Spleen (tissue), 11 donors: ENCODE data around the gene LRMDA. TPM values are rescaled to one million over a fixed set of nuclear protein-coding genes. Genes with fewer than 3 reads are reported as not detected.

ENCODE experiments used
- DNase-seq: peaks from one replicate; pipeline ENCODE4 v3.0.0-alpha.2; 2020
- H3K27ac ChIP-seq, 8 donors: fragments of 200-600 bp; sonication (generic) in 7 of 8; 1 replicate in 4 of 8; 2 replicates in 4 of 8; pipeline versions ENCODE4 v1.5.0 to v1.8.0; 2016 to 2021; ENCODE audit warnings: inconsistent platforms in 4 of 8, mild to moderate bottlenecking in 4 of 8, moderate library complexity in 1 of 8
- H3K27me3 ChIP-seq, 7 donors: fragments of 200-600 bp; sonication (generic) in 6 of 7; replicated peaks in 1 of 7; 1 replicate in 4 of 7; 2 replicates in 3 of 7; pipeline versions ENCODE4 v1.5.0 to v1.8.0; 2016 to 2021; ENCODE audit warnings: inconsistent platforms in 3 of 7, mild to moderate bottlenecking in 1 of 7
- H3K36me3 ChIP-seq, 6 donors: fragments of 200-600 bp; sonication (generic) in 5 of 6; 1 replicate in 4 of 6; 2 replicates in 2 of 6; pipeline versions ENCODE4 v1.5.0 to v1.8.0; 2016 to 2021; ENCODE audit warnings: inconsistent platforms in 2 of 6
- H3K4me1 ChIP-seq, 6 donors: fragments of 200-600 bp; sonication (generic) in 5 of 6; 1 replicate in 3 of 6; 2 replicates in 3 of 6; pipeline versions ENCODE4 v1.5.0 to v1.8.0; 2016 to 2021; ENCODE audit warnings: inconsistent platforms in 3 of 6
- H3K4me3 ChIP-seq, 8 donors: fragments of 200-600 bp; sonication (generic) in 7 of 8; 1 replicate in 4 of 8; 2 replicates in 4 of 8; pipeline versions ENCODE4 v1.5.0 to v1.8.0; 2016 to 2021; ENCODE audit warnings: inconsistent platforms in 4 of 8, mild to moderate bottlenecking in 4 of 8, moderate library complexity in 2 of 8
- H3K9me3 ChIP-seq, 8 donors: fragments of 200-600 bp; sonication (generic) in 7 of 8; 1 replicate in 4 of 8; 2 replicates in 4 of 8; pipeline versions ENCODE4 v1.5.0 to v1.8.0; 2016 to 2021; ENCODE audit warnings: inconsistent platforms in 4 of 8
- POLR2A ChIP-seq, 3 donors: fragments of 450-650 bp; IDR thresholded peaks; one replicate each; pipeline ENCODE4 v1.5.1; 2017; ENCODE audit warnings: antibody characterized with exemption in 3 of 3, mild to moderate bottlenecking in 1 of 3
- POLR2AphosphoS5 ChIP-seq, 3 donors: sonication (generic); formaldehyde crosslinking; IDR thresholded peaks; one replicate each; pipeline ENCODE4 v1.5.1; 2017; ENCODE audit warnings: antibody characterized with exemption in 3 of 3
- WGBS, 5 donors: extraction: QIAGEN DNeasy Blood & Tissue Kit in 3 of 5; methylation state at CpG; one replicate each; pipeline versions ENCODE4 v1.1.5 to v1.1.7; 2013 to 2018; 5-methylcytosine and 5-hydroxymethylcytosine counted together
- intact Hi-C: fragments of 100-400 bp; cut with DNase I; formaldehyde crosslinking; loops from one replicate; pipeline ENCODE4 v1.15.0; 2023; ENCODE audit warnings: low total_unique reads
- polyA plus RNA-seq, 3 donors: library from polyadenylated mRNA; stranded (reverse); fragments of 200-250 nt; gene quantifications; one replicate each; pipeline ENCODE4 v1.2.1, GENCODE V29; 2013
- total RNA-seq, 7 donors: library from RNA; depleted of rRNA in 3 of 7; stranded (reverse); fragments of >200 nt in 3 of 7; fragmentation: NEBNext Ultra II Directional in 4 of 7; extraction: Animal tissue kit (Norgen Biotek cat#: 25700) in 4 of 7; gene quantifications; one replicate each; pipeline versions ENCODE4 v1.1.0 to v1.2.1, GENCODE V29; 2016 to 2021
- TF ChIP-seq, protein P1 (sequence below), 11 experiments: fragments of 200-600 bp in 7 of 11; fragments of 450-650 bp in 4 of 11; sonication (generic) in 4 of 11; IDR thresholded peaks in 8 of 11; conservative IDR thresholded peaks in 3 of 11; 1 replicate in 7 of 11; 2 replicates in 4 of 11; pipeline versions ENCODE4 v1.4.0 to v1.8.0; 2016 to 2021; ENCODE audit warnings: antibody characterized with exemption in 11 of 11, inconsistent platforms in 4 of 11, mild to moderate bottlenecking in 1 of 11
- donor health status: healthy with polysubstance abuse.
- donor health status: DM: no; HTN: no; CAD: no; lungs with moderate emphysema.
- donor health status: DM: no; HTN: no; CAD: no.
- donor health status: Bipolar disorder and iron deficiency.
- donor health status: healthy.
- donor health status: DM: no; HTN: no; CAD: no.
- donor health status: DM: yes; HTN: yes; CAD: no.

LRMDA gene
- total and polyA plus RNA-seq, 10 donors, result 7.3 to 46.6 (median 28.2) TPM

DNA sequence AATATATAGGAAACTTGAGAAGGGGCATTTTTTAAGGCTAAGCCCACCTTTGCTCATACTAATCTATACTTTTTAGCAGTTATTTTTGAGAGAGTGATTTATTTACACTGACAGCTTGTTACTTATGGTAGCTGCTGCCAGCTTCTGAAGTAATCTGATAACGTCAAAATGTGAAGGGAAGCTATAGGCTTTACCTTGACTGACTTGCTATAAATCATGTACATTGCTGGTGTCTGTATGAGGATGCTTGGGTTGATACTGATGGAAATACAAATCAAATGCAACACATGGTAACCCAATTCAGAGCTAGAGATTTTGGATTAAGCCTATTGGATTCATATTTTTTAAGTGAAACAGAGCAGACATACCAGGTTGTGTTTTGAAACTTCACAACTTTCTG, 299.4 kb downstream of the LRMDA start:
- no peak for TF ChIP-seq POLR2A (IDR thresholded peaks at IDR 0.05)
- TF ChIP-seq, protein P1, sequence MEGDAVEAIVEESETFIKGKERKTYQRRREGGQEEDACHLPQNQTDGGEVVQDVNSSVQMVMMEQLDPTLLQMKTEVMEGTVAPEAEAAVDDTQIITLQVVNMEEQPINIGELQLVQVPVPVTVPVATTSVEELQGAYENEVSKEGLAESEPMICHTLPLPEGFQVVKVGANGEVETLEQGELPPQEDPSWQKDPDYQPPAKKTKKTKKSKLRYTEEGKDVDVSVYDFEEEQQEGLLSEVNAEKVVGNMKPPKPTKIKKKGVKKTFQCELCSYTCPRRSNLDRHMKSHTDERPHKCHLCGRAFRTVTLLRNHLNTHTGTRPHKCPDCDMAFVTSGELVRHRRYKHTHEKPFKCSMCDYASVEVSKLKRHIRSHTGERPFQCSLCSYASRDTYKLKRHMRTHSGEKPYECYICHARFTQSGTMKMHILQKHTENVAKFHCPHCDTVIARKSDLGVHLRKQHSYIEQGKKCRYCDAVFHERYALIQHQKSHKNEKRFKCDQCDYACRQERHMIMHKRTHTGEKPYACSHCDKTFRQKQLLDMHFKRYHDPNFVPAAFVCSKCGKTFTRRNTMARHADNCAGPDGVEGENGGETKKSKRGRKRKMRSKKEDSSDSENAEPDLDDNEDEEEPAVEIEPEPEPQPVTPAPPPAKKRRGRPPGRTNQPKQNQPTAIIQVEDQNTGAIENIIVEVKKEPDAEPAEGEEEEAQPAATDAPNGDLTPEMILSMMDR (IDR thresholded peaks at IDR 0.05 in 8 of 11, conservative IDR thresholded peaks at IDR 0.05 in 3 of 11), result no peak
- TF ChIP-seq POLR2AphosphoS5 (IDR thresholded peaks at IDR 0.05), result no peak
- intact Hi-C loops, result no loop called here
- H3K27me3 ChIP-seq, result no peaks in the 10 kb centered on the region
- no peak overlapping the region for H3K27ac ChIP-seq
- no peaks in the 10 kb centered on the region for H3K9me3 ChIP-seq
- 34 to 58% (median 39%) methylated on average over 1 of the region's 1 CpG for WGBS, 5 donors
- H3K4me1 ChIP-seq, result no peaks in the 10 kb centered on the region
- H3K4me3 ChIP-seq, result no peak overlapping the region
- H3K36me3 ChIP-seq, result no peaks in the 10 kb centered on the region
- DNase-seq, result no peak

DNA sequence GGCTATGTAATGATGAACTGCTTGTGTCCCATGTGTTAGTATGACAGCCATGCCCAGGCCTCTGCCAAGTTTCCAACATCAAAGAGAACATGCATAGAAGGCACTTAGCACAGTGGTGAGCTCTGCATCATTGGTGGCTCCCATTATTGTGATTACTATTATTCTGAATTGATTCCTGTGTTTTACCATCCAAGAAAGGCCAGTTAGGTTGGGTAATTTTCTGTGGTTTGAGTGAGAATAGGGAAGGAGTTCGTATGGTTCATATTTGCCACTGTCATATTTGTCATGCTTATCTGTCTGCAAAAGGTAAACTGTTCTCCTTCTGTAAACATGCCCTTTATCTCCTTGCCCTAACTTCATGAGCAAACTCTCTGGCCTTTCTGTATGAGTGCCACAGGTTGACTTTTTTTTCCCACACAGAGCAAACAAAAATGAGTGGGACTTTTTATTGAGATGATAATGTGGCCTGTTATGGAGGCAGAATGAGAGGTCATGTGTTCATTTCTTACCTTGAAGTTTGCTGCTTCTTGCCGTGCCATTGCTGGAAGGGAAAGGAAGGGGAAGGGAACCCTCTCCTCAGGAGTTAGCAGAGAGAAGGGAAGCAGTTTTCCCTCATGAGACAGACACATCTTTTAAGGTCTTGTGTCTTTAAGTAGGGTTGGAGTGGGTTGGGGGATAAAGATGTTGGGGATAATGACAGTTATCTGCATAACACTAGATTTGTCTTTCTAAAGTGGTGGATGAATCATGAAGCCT, 301.9 kb downstream of the LRMDA start:
- intact Hi-C loops, result no loop called here
- Histone ChIP-seq H3K27ac (no peak overlapping the region), H3K4me3 (no peak overlapping the region), H3K27me3 (no peaks in the 10 kb centered on the region), H3K9me3 (no peaks in the 10 kb centered on the region), H3K36me3 (no peaks in the 10 kb centered on the region), H3K4me1 (no peaks in the 10 kb centered on the region)
- no peak for DNase-seq
- TF ChIP-seq POLR2A (IDR thresholded peaks at IDR 0.05), result no peak
- TF ChIP-seq, protein P1 (IDR thresholded peaks at IDR 0.05 in 8 of 11, conservative IDR thresholded peaks at IDR 0.05 in 3 of 11), result no peak
- no peak for TF ChIP-seq POLR2AphosphoS5 (IDR thresholded peaks at IDR 0.05)
- 45 to 88% (median 60%) methylated on average over 2 of the region's 2 CpGs for WGBS, 5 donors

DNA sequence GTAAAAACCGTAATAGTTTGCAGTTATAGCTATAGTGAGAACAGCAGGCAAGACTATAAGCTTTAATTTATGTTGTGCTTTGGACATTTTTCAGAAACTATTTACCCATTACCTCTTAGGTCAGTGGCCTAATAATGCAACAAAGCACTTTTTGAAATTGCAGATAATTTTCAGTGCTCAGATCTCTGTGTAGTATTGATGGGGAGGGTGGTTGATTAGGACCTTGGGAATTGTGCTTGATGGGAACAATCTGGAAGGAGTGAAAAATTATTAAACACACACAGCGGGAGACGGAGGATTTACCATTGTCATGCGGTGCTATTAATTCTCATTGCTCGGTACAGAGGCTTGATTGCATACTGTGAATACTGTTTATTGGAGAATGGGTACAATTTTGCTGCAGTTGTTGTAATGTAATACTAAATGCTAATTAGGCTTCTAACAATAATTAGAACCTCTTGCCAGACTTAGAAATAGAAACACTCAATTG, 304.8 kb downstream of the LRMDA start:
- intact Hi-C loops, result no loop called here
- peaks cover 0 to 2% (median 0%) of the 10 kb centered on the region in 8 donors for H3K9me3 ChIP-seq
- no peak overlapping the region for H3K4me3 ChIP-seq
- H3K27me3 ChIP-seq, result no peaks in the 10 kb centered on the region
- TF ChIP-seq, protein P1 (IDR thresholded peaks at IDR 0.05 in 8 of 11, conservative IDR thresholded peaks at IDR 0.05 in 3 of 11), result no peak
- no peak for TF ChIP-seq POLR2AphosphoS5 (IDR thresholded peaks at IDR 0.05)
- TF ChIP-seq POLR2A (IDR thresholded peaks at IDR 0.05), result no peak
- 94 to 99% (median 95%) methylated on average over 5 of the region's 5 CpGs for WGBS, 5 donors
- no peak for DNase-seq
- H3K4me1 ChIP-seq, result no peaks in the 10 kb centered on the region
- no peak overlapping the region for H3K27ac ChIP-seq
- H3K36me3 ChIP-seq, result no peaks in the 10 kb centered on the region

DNA sequence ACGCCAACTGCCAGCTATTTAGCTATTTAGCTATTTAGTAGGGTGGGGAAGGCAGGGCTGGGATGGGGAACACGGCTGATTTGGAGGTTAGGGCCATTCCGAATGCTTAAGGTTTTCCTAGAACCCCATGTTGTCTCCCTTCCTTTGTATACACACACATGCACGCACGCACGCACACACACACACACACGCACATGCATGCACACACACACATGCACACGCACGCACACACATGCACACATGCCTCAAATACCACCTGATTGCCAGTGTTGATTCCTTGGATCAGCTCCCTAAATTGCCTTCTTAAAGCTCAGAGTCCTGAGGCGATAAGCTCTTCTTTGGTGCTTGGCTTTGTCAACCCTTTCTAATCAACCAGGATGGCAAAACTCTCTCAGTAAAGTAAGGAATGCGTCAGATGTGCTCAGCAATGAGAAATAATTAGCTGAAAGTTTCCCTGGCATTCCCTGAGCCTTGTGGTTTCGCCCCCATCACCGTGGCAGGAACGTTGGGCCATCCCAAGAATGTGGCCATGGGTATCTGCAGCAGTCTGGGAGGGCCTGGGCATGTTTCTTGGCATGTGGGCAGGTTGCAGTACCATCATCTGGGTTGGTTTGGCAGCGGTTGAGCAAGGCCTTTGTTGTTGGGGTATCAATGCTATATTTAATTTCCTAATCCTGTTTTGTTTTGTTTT, 305.6 kb downstream of the LRMDA start:
- TF ChIP-seq POLR2AphosphoS5 (IDR thresholded peaks at IDR 0.05) (no peak), POLR2A (IDR thresholded peaks at IDR 0.05) (no peak)
- TF ChIP-seq, protein P1 (IDR thresholded peaks at IDR 0.05 in 8 of 11, conservative IDR thresholded peaks at IDR 0.05 in 3 of 11), result no peak
- Histone ChIP-seq H3K4me1 (no peaks in the 10 kb centered on the region), H3K27ac (no peak overlapping the region), H3K9me3 (peaks cover 0 to 3% (median 0%) of the 10 kb centered on the region in 8 donors), H3K4me3 (no peak overlapping the region), H3K27me3 (no peaks in the 10 kb centered on the region), H3K36me3 (no peaks in the 10 kb centered on the region)
- WGBS, 5 donors, result 89 to 94% (median 91%) methylated on average over 15 of the region's 15 CpGs
- DNase-seq, result no peak
- intact Hi-C loops, result no loop called here
